ENCODE data around the gene DPP10. TPM values are rescaled to one million over a fixed set of nuclear protein-coding genes. Genes with fewer than 3 reads are reported as not detected.

The DPP10 gene
- total and polyA plus RNA-seq, 4 donors, result 0.04 to 4.1 (median 0.48) TPM

- no peak for DNase-seq (ENCODE audit: low spot score)
- Histone ChIP-seq H3K4me3 (ENCODE audit: low read depth in 1 of 3, low read length in 3 of 3) (no peak overlapping the region), H3K9me3 (ENCODE audit: control insufficient read depth in 4 of 4, low read length in 3 of 4) (no peaks in the 10 kb centered on the region), H3K9ac (ENCODE audit: low read depth in 1 of 2, low read length in 2 of 2) (no peak overlapping the region), H3K27me3 (ENCODE audit: control insufficient read depth in 4 of 4, insufficient read depth in 4 of 4, low read length in 3 of 4) (no peaks in the 10 kb centered on the region), H3K4me1 (ENCODE audit: control insufficient read depth in 4 of 4, insufficient read depth in 4 of 4, low read length in 3 of 4) (no peaks in the 10 kb centered on the region), H3K27ac (ENCODE audit: low read depth in 1 of 2, low read length in 2 of 2) (no peak overlapping the region), H3K36me3 (ENCODE audit: control insufficient read depth in 4 of 4, insufficient read depth in 3 of 4, low read depth in 1 of 4, low read length in 3 of 4) (no peaks in the 10 kb centered on the region)
- TF ChIP-seq SP1 (IDR thresholded peaks at IDR 0.05) (no peak), FOXA2 (IDR thresholded peaks at IDR 0.05) (no peak), HNF4A (conservative IDR thresholded peaks at IDR 0.05) (no peak), RAD21 (IDR thresholded peaks at IDR 0.05) (no peak), JUND (IDR thresholded peaks at IDR 0.05) (no peak), HNF4G (IDR thresholded peaks at IDR 0.05) (no peak), NR2F2 (IDR thresholded peaks at IDR 0.05) (no peak), EGR1 (IDR thresholded peaks at IDR 0.05; ENCODE audit: low read depth in 2 of 2) (no peak), FOXA1 (IDR thresholded peaks at IDR 0.05) (no peak), REST (IDR thresholded peaks at IDR 0.05) (no peak), RXRA (IDR thresholded peaks at IDR 0.05) (no peak), GABPA (IDR thresholded peaks at IDR 0.05 in 1 of 2, conservative IDR thresholded peaks at IDR 0.05 in 1 of 2) (no peak), YY1 (IDR thresholded peaks at IDR 0.05) (no peak), ZBTB33 (IDR thresholded peaks at IDR 0.05) (no peak), MAX (IDR thresholded peaks at IDR 0.05) (no peak), TAF1 (conservative IDR thresholded peaks at IDR 0.05) (no peak)
- TF ChIP-seq, protein P1, sequence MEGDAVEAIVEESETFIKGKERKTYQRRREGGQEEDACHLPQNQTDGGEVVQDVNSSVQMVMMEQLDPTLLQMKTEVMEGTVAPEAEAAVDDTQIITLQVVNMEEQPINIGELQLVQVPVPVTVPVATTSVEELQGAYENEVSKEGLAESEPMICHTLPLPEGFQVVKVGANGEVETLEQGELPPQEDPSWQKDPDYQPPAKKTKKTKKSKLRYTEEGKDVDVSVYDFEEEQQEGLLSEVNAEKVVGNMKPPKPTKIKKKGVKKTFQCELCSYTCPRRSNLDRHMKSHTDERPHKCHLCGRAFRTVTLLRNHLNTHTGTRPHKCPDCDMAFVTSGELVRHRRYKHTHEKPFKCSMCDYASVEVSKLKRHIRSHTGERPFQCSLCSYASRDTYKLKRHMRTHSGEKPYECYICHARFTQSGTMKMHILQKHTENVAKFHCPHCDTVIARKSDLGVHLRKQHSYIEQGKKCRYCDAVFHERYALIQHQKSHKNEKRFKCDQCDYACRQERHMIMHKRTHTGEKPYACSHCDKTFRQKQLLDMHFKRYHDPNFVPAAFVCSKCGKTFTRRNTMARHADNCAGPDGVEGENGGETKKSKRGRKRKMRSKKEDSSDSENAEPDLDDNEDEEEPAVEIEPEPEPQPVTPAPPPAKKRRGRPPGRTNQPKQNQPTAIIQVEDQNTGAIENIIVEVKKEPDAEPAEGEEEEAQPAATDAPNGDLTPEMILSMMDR (IDR thresholded peaks at IDR 0.05; ENCODE audit: low read depth, low read length, missing input control), result no peak
- TF ChIP-seq, protein P2, sequence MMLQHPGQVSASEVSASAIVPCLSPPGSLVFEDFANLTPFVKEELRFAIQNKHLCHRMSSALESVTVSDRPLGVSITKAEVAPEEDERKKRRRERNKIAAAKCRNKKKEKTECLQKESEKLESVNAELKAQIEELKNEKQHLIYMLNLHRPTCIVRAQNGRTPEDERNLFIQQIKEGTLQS (IDR thresholded peaks at IDR 0.05), result no peak
- WGBS, result 73% methylated on average over 2 of the region's 2 CpGs
Observed at GRCh38 chr2:115414466-115414865, 972.0 kb downstream of the DPP10 start.

All from liver (tissue), 9 donors.